GM10847 (cell line): ENCODE results near the gene SLC35B4.

ENCODE experiments used
- POLR2A ChIP-seq: IDR thresholded peaks from 2 replicates; pipeline ENCODE4 v1.6.1; 2011; ENCODE audit not compliant: insufficient read length; ENCODE audit errors: extremely low read depth

SLC35B4 gene

GRCh38 chr7:134316539-134317344 lies at the start of gene SLC35B4:
TSS of gene SLC35B4 (minus strand) at chr7:134316930. CDS start at chr7:134316751, 179 bp downstream.
- TF ChIP-seq POLR2A = peak; percentile 33

- TF ChIP-seq POLR2A = no peak
Measured at GRCh38 chr7:134366481-134366880, 49.8 kb upstream of the SLC35B4 start.

- TF ChIP-seq POLR2A = no peak
Measured at GRCh38 chr7:134365341-134366054, 48.8 kb upstream of the SLC35B4 start.

GRCh38 chr7:134364619-134365037 lies 47.9 kb upstream of the SLC35B4 start:
- no peak for TF ChIP-seq POLR2A

GRCh38 chr7:134362587-134363483 lies 46.1 kb upstream of the SLC35B4 start:
- no peak for TF ChIP-seq POLR2A

- no peak for TF ChIP-seq POLR2A
Measured at GRCh38 chr7:134359787-134360432, 43.2 kb upstream of the SLC35B4 start.

- TF ChIP-seq POLR2A = no peak
Measured at GRCh38 chr7:134357486-134357885, 40.8 kb upstream of the SLC35B4 start.

- TF ChIP-seq POLR2A = no peak
Measured at GRCh38 chr7:134356421-134356936, 39.7 kb upstream of the SLC35B4 start.

GRCh38 chr7:134355927-134356326 lies 39.2 kb upstream of the SLC35B4 start:
- TF ChIP-seq POLR2A = no peak

- no peak for TF ChIP-seq POLR2A
Measured at GRCh38 chr7:134355004-134355525, 38.3 kb upstream of the SLC35B4 start.

- no peak for TF ChIP-seq POLR2A
Measured at GRCh38 chr7:134353411-134353810, 36.7 kb upstream of the SLC35B4 start.

- TF ChIP-seq POLR2A = no peak
Measured at GRCh38 chr7:134351424-134351823, 34.7 kb upstream of the SLC35B4 start.

- TF ChIP-seq POLR2A = no peak
Measured at GRCh38 chr7:134350709-134351108, 34.0 kb upstream of the SLC35B4 start.

- TF ChIP-seq POLR2A = no peak
Measured at GRCh38 chr7:134347567-134347966, 30.8 kb upstream of the SLC35B4 start.
